ENCODE results near the gene RAB7B.

The RAB7B gene

GRCh38 chr1:205974712-205975111 is 28.5 kb downstream of the RAB7B start:
- no peak for DNase-seq (ENCODE audit: low read depth in 2 of 2, low spot score in 1 of 2)

- DNase-seq (ENCODE audit: low read depth in 2 of 2, low spot score in 1 of 2) = no peak
Measured at GRCh38 chr1:205973377-205974232, 29.6 kb downstream of the RAB7B start.

- no peak for DNase-seq (ENCODE audit: low read depth in 2 of 2, low spot score in 1 of 2)
Measured at GRCh38 chr1:205972491-205973168, 30.6 kb downstream of the RAB7B start.

- no peak for DNase-seq (ENCODE audit: low read depth in 2 of 2, low spot score in 1 of 2)
Measured at GRCh38 chr1:205972081-205972480, 31.1 kb downstream of the RAB7B start.

- DNase-seq (ENCODE audit: low read depth in 2 of 2, low spot score in 1 of 2) = no peak
Measured at GRCh38 chr1:205971082-205971481, 32.1 kb downstream of the RAB7B start.

GRCh38 chr1:205970486-205970885 is 32.7 kb downstream of the RAB7B start:
- DNase-seq (ENCODE audit: low read depth in 2 of 2, low spot score in 1 of 2) = no peak

GRCh38 chr1:205969229-205969628 is 34.0 kb downstream of the RAB7B start:
- no peak for DNase-seq (ENCODE audit: low read depth in 2 of 2, low spot score in 1 of 2)

GRCh38 chr1:205967554-205968335 is 35.5 kb downstream of the RAB7B start:
- no peak for DNase-seq (ENCODE audit: low read depth in 2 of 2, low spot score in 1 of 2)

- no peak for DNase-seq (ENCODE audit: low read depth in 2 of 2, low spot score in 1 of 2)
Measured at GRCh38 chr1:205965036-205965884, 37.9 kb downstream of the RAB7B start.

- DNase-seq (ENCODE audit: low read depth in 2 of 2, low spot score in 1 of 2) = no peak
Measured at GRCh38 chr1:205963352-205964155, 39.6 kb downstream of the RAB7B start.

GRCh38 chr1:205962821-205963221 is 40.4 kb downstream of the RAB7B start:
- DNase-seq (ENCODE audit: low read depth in 2 of 2, low spot score in 1 of 2) = no peak

- DNase-seq (ENCODE audit: low read depth in 2 of 2, low spot score in 1 of 2) = no peak
Measured at GRCh38 chr1:205961991-205962820, 41.0 kb downstream of the RAB7B start.

- DNase-seq (ENCODE audit: low read depth in 2 of 2, low spot score in 1 of 2) = no peak
Measured at GRCh38 chr1:205961405-205961804, 41.8 kb downstream of the RAB7B start.

GRCh38 chr1:205959789-205960188 is 43.4 kb downstream of the RAB7B start:
- no peak for DNase-seq (ENCODE audit: low read depth in 2 of 2, low spot score in 1 of 2)

GRCh38 chr1:205955499-205955898 is 47.7 kb downstream of the RAB7B start:
- no peak for DNase-seq (ENCODE audit: low read depth in 2 of 2, low spot score in 1 of 2)

GRCh38 chr1:205954819-205955404 is 48.3 kb downstream of the RAB7B start:
- DNase-seq (ENCODE audit: low read depth in 2 of 2, low spot score in 1 of 2) = no peak

GRCh38 chr1:205951746-205952145 is 51.4 kb downstream of the RAB7B start:
- no peak for DNase-seq (ENCODE audit: low read depth in 2 of 2, low spot score in 1 of 2)

GRCh38 chr1:205950826-205951549 is 52.2 kb downstream of the RAB7B start:
- DNase-seq (ENCODE audit: low read depth in 2 of 2, low spot score in 1 of 2) = no peak
